Transverse colon (tissue), 4 donors: ENCODE data around the gene B3GALNT2. TPM values are rescaled to one million over a fixed set of nuclear protein-coding genes. Genes with fewer than 3 reads are reported as not detected.

Experiments used
- DNase-seq: peaks from one replicate; pipeline ENCODE4 v3.0.0-alpha.2; 2019
- H3K27ac ChIP-seq, 4 donors: fragments of 200-600 bp; sonication (generic); 2 replicates each; pipeline ENCODE4 v1.5.1; 2016 to 2018; ENCODE audit warnings: inconsistent platforms in 4 of 4
- H3K27me3 ChIP-seq: fragments of 200-600 bp; sonication (generic); 2 replicates; pipeline ENCODE4 v1.5.1; 2017; ENCODE audit warnings: inconsistent platforms
- H3K36me3 ChIP-seq, 4 donors: fragments of 200-600 bp; sonication (generic); 2 replicates each; pipeline ENCODE4 v1.5.1; 2017 to 2019; ENCODE audit warnings: inconsistent platforms in 4 of 4
- H3K4me1 ChIP-seq, 4 donors: fragments of 200-600 bp; sonication (generic); 2 replicates each; pipeline ENCODE4 v1.5.1; 2017 to 2020; ENCODE audit warnings: inconsistent platforms in 4 of 4
- H3K4me3 ChIP-seq, 4 donors: fragments of 200-600 bp; sonication (generic); 1 replicate in 1 of 4; 2 replicates in 3 of 4; pipeline versions ENCODE4 v1.5.1 to v1.6.1; 2017 to 2019; ENCODE audit warnings: inconsistent platforms in 4 of 4
- H3K9me3 ChIP-seq, 2 donors: fragments of 200-600 bp; sonication (generic); 2 replicates each; pipeline ENCODE4 v1.5.1; 2017 to 2019; ENCODE audit warnings: inconsistent platforms in 2 of 2
- CTCF ChIP-seq, 5 experiments: fragments of 200-600 bp in 3 of 5; fragments of 450-650 bp in 2 of 5; sonication (generic) in 3 of 5; IDR thresholded peaks; 1 replicate in 2 of 5; 2 replicates in 3 of 5; pipeline ENCODE4 v1.5.1; 2016 to 2017; ENCODE audit warnings: antibody characterized with exemption in 5 of 5, inconsistent platforms in 3 of 5, mild to moderate bottlenecking in 2 of 5, moderate library complexity in 1 of 5
- EP300 ChIP-seq: sonication (generic); formaldehyde crosslinking; IDR thresholded peaks from one replicate; pipeline ENCODE4 v1.6.1; 2017; ENCODE audit warnings: antibody characterized with exemption, low read depth
- POLR2A ChIP-seq: fragments of 450-650 bp; IDR thresholded peaks from one replicate; pipeline ENCODE4 v1.6.1; 2016; ENCODE audit warnings: antibody characterized with exemption, mild to moderate bottlenecking, moderate library complexity
- POLR2AphosphoS5 ChIP-seq, 3 donors: sonication (generic); formaldehyde crosslinking; IDR thresholded peaks; one replicate each; pipeline ENCODE4 v1.6.1; 2016; ENCODE audit warnings: antibody characterized with exemption in 3 of 3
- WGBS, 2 donors: methylation state at CpG; one replicate each; pipeline ENCODE4 v1.1.5; 2018; ENCODE audit warnings: low coverage in 1 of 2; 5-methylcytosine and 5-hydroxymethylcytosine counted together
- in situ Hi-C, 4 donors: fragments of 200-750 bp; cut with MboI; loops; one replicate each; pipeline versions ENCODE4 v1.15.0 to v1.15.1; 2017; ENCODE audit warnings: low sequenced_read_pairs in 3 of 4, low pct_ligation_motif_present in 1 of 4, low pct_unique_long_range_greater_than_20kb in 1 of 4
- intact Hi-C: fragments of 100-400 bp; cut with DNase I; formaldehyde crosslinking; loops from one replicate; pipeline ENCODE4 v1.15.1; 2023; ENCODE audit warnings: low total_unique reads
- total RNA-seq, 4 donors: library from RNA; depleted of rRNA; stranded (reverse); fragments of >200 nt; gene quantifications; one replicate each; pipeline ENCODE4 v1.1.0, GENCODE V29; 2016

Gene B3GALNT2
- total RNA-seq, 4 donors from 2014 or later, result 21.4 to 42.2 (median 30.5) TPM

GRCh38 chr1:235504494-235505222, 406 bp upstream of the B3GALNT2 start:
- H3K9me3 ChIP-seq, result no peaks in the 10 kb centered on the region
- no peaks in the 10 kb centered on the region for H3K27me3 ChIP-seq
- H3K4me1 ChIP-seq, result peaks cover 0 to 26% (median 22%) of the 10 kb centered on the region in 4 donors
- H3K4me3 ChIP-seq, result peak overlapping the region; percentile 53 to 86 (median 78)
- no peaks in the 10 kb centered on the region for H3K36me3 ChIP-seq
- H3K27ac ChIP-seq, result peak overlapping the region; percentile 94 to 100 (median 98)
- peak; percentile 100 for DNase-seq
- intact Hi-C loops (no loop called here), in situ Hi-C loops (loop anchor here (25.0 kb wide), 3 partner anchors 233 to 458 kb away; no protein-coding TSS in a partner anchor)
- peak; percentile 9 for TF ChIP-seq EP300
- TF ChIP-seq POLR2AphosphoS5 (IDR thresholded peaks at IDR 0.05), result peak in 2 of 3 donors; percentile 62 to 83
- peak; percentile 70 to 98 (median 83) for TF ChIP-seq CTCF (IDR thresholded peaks at IDR 0.05)
- peak; percentile 74 for TF ChIP-seq POLR2A
- 1% methylated on average over 50 of the region's 61 CpGs; no CpG with 5 or more reads in 1 of the 2 donors for WGBS, 2 donors

DNA sequence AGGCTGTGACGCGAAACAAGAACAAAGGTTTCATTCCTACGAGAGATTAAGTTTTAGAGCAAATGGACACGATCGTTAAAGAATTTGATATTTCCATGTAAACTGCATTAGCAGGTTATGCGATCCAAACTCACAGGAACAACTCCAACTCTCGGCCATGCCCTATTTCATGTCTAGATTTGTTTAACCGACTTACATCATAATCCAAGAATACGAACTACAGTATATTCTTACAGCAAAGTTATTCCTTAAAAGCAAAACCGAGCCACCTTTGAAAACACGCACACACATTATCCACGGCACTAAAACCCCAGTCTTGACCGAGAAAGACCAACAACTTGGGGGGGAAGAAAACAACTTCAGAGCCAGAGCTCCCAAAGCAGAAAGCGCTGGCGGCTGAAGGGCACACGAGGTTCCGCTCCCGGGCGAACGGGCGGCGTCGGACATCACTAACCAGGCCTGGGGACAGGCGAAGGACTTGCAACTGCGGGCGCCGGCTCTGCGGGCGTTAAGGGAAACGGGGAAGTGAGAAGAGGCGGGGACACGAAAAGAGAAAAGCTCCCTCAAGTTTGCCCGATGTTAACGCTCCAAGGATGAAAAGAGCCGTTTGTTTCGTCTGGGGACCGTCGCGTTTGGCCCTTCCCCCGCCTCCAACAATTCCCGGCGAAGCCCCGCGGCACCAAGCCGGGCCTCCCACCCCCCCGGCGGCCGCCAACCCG, 690 bp downstream of the B3GALNT2 start:
- H3K36me3 ChIP-seq, result no peaks in the 10 kb centered on the region
- TF ChIP-seq POLR2A (no peak), CTCF (IDR thresholded peaks at IDR 0.05) (no peak), POLR2AphosphoS5 (IDR thresholded peaks at IDR 0.05) (peak in 1 of 3 donors; percentile 15)
- intact Hi-C loops (no loop called here), in situ Hi-C loops (loop anchor here (25.0 kb wide), 3 partner anchors 234 to 459 kb away; no protein-coding TSS in a partner anchor)
- no peaks in the 10 kb centered on the region for H3K9me3 ChIP-seq
- 1% methylated on average over 9 to 49 of the region's 49 CpGs for WGBS, 2 donors
- peaks cover 0 to 26% (median 22%) of the 10 kb centered on the region in 4 donors for H3K4me1 ChIP-seq
- no peaks in the 10 kb centered on the region for H3K27me3 ChIP-seq
- H3K4me3 ChIP-seq, result peak overlapping the region; percentile 51 to 89 (median 82)
- peak overlapping the region; percentile 94 to 100 (median 98) for H3K27ac ChIP-seq
- peak; percentile 74 for DNase-seq

GRCh38 chr1:235502601-235503402, 1.4 kb downstream of the B3GALNT2 start:
- Histone ChIP-seq H3K27me3 (no peaks in the 10 kb centered on the region), H3K9me3 (no peaks in the 10 kb centered on the region), H3K36me3 (no peaks in the 10 kb centered on the region), H3K27ac (peak overlapping the region; percentile 94 to 100 (median 98)), H3K4me1 (peaks cover 0 to 26% (median 22%) of the 10 kb centered on the region in 4 donors), H3K4me3 (peak overlapping the region; percentile 51 to 89 (median 82))
- no peak for TF ChIP-seq POLR2A
- no peak for TF ChIP-seq EP300
- peak in 1 of 3 donors; percentile 27 for TF ChIP-seq POLR2AphosphoS5 (IDR thresholded peaks at IDR 0.05)
- intact Hi-C loops, result no loop called here
- no peak for DNase-seq
- in situ Hi-C loops, result loop anchor here (25.0 kb wide), 3 partner anchors 234 to 459 kb away; no protein-coding TSS in a partner anchor
- 10 to 12% methylated on average over 5 of the region's 5 CpGs for WGBS, 2 donors

DNA sequence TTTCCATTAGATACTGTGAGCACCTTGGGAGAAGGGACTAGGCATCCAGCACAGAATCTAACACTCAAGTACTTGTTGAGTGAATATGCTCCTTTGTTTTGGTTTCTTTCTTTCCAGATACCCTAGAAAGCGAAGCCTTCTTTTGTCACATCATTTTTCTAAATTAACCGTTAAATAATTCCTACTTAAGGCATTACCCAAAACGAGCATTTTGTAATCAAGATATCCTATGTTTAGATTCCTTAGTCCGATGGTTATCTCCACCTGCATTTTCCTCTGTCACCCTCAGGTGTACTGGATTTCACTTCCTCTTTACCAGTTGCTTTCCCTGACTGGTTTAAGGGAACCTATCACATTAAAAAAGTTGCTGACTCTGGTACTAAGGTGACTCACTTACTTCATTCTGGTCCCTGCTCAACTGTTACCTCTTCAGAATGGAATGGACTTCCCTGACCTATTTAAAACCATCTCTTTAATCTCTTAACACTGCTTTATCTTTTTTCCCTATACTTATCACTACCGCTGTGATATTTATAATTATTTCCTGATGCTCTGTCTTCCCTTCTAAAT, 3.2 kb downstream of the B3GALNT2 start:
- no peak for TF ChIP-seq POLR2A
- no peak for TF ChIP-seq CTCF (IDR thresholded peaks at IDR 0.05)
- TF ChIP-seq EP300, result no peak
- no peak for TF ChIP-seq POLR2AphosphoS5 (IDR thresholded peaks at IDR 0.05)
- intact Hi-C loops, result no loop called here
- Histone ChIP-seq H3K4me1 (peaks cover 0 to 26% (median 21%) of the 10 kb centered on the region in 4 donors), H3K27me3 (no peaks in the 10 kb centered on the region), H3K4me3 (no peak overlapping the region), H3K9me3 (no peaks in the 10 kb centered on the region), H3K27ac (peak overlapping the region in 3 of 4 donors; percentile 94 to 100 (median 99)), H3K36me3 (no peaks in the 10 kb centered on the region)
- no peak for DNase-seq
- in situ Hi-C loops, result loop anchor here (25.0 kb wide), 3 partner anchors 236 to 461 kb away; no protein-coding TSS in a partner anchor
- 76 to 82% methylated on average over 5 of the region's 5 CpGs for WGBS, 2 donors
